HEK293 (cell line): ENCODE data around the gene METTL25.

Source experiments
- CTCF ChIA-PET: fragments of 350-600 bp; formaldehyde crosslinking; extraction: SDS; loops from one replicate; lab custom pipeline; 2021; ENCODE audit warnings: antibody characterized with exemption; lab: Yijun Ruan, JAX
- POLR2A ChIA-PET: fragments of 300-600 bp; formaldehyde crosslinking; extraction: SDS; loops from one replicate; lab custom pipeline; 2020; ENCODE audit warnings: antibody characterized with exemption, inconsistent platforms; lab: Yijun Ruan, JAX
- H3K27ac ChIP-seq: fragments of 200-500 bp; sonication (Bioruptor generic); 2 replicates; pipeline ENCODE4 v1.5.1; 2014; ENCODE audit warnings: low read depth, low read length, control low read depth, inconsistent platforms; ENCODE audit errors: extremely low read depth
- H3K36me3 ChIP-seq, 2 experiments: fragments of 200-500 bp in 1 of 2; sonication (Bioruptor generic) in 1 of 2; 1 replicate in 1 of 2; 2 replicates in 1 of 2; pipeline ENCODE4 v1.5.1; 2014 to 2017; ENCODE audit warnings: inconsistent platforms in 2 of 2, low read length in 2 of 2; ENCODE audit not compliant: control insufficient read depth in 2 of 2, insufficient read depth in 1 of 2
- H3K4me1 ChIP-seq: fragments of 200-500 bp; sonication (Bioruptor generic); 2 replicates; pipeline ENCODE4 v1.5.1; 2014; ENCODE audit warnings: mild to moderate bottlenecking, low read length, inconsistent platforms; ENCODE audit not compliant: control insufficient read depth, insufficient read depth
- H3K4me3 ChIP-seq: 2 replicates; pipeline ENCODE4 v1.5.1; 2011; ENCODE audit warnings: low read depth, mild to moderate bottlenecking, control low read depth, low read length, moderate library complexity
- H3K9me3 ChIP-seq: fragments of 200-500 bp; sonication (Bioruptor generic); 2 replicates; pipeline ENCODE4 v1.5.1; 2014; ENCODE audit warnings: low read depth, low read length, inconsistent platforms; ENCODE audit not compliant: control insufficient read depth, insufficient read depth
- BCL11A ChIP-seq: fragments of 450-650 bp; formaldehyde crosslinking; IDR thresholded peaks from 2 replicates; pipeline ENCODE4 v1.5.1; 2016; ENCODE audit warnings: low read depth, missing biosample characterization, missing genetic modification characterization
- BCL11B ChIP-seq: fragments of 450-650 bp; formaldehyde crosslinking; IDR thresholded peaks from 2 replicates; pipeline ENCODE4 v1.5.1; 2016; ENCODE audit warnings: low read depth, missing biosample characterization, missing genetic modification characterization
- GFI1B ChIP-seq: fragments of 450-650 bp; formaldehyde crosslinking; IDR thresholded peaks from 2 replicates; pipeline ENCODE4 v1.5.1; 2016; ENCODE audit warnings: missing biosample characterization, missing genetic modification characterization
- GLIS2 ChIP-seq: fragments of 450-650 bp; formaldehyde crosslinking; IDR thresholded peaks from 2 replicates; pipeline ENCODE4 v1.5.1; 2016; ENCODE audit warnings: missing biosample characterization, missing genetic modification characterization
- RBAK ChIP-seq: fragments of 450-650 bp; formaldehyde crosslinking; IDR thresholded peaks from 2 replicates; pipeline ENCODE4 v1.5.1; 2016; ENCODE audit warnings: missing biosample characterization, missing genetic modification characterization
- YY1 ChIP-seq: fragments of 450-650 bp; formaldehyde crosslinking; IDR thresholded peaks from 2 replicates; pipeline ENCODE4 v1.5.1; 2018; ENCODE audit warnings: missing biosample characterization, missing genetic modification characterization
- ZBTB1 ChIP-seq: fragments of 450-650 bp; formaldehyde crosslinking; IDR thresholded peaks from 2 replicates; pipeline ENCODE4 v1.5.1; 2016; ENCODE audit warnings: missing biosample characterization, missing genetic modification characterization
- ZBTB17 ChIP-seq: fragments of 450-650 bp; formaldehyde crosslinking; IDR thresholded peaks from 2 replicates; pipeline ENCODE4 v1.5.1; 2016; ENCODE audit warnings: missing biosample characterization, missing genetic modification characterization
- ZNF274 ChIP-seq, 2 experiments: fragments of 200-500 bp in 1 of 2; fragments of 450-650 bp in 1 of 2; sonication (Bioruptor generic) in 1 of 2; formaldehyde crosslinking in 1 of 2; IDR thresholded peaks; 2 replicates each; pipeline versions ENCODE4 v1.5.1 to v1.6.1; 2014 to 2016; ENCODE audit warnings: borderline replicate concordance in 1 of 2, inconsistent platforms in 1 of 2, low read length in 1 of 2, missing biosample characterization in 1 of 2, missing genetic modification characterization in 1 of 2
- ZNF302 ChIP-seq: fragments of 450-650 bp; formaldehyde crosslinking; IDR thresholded peaks from 2 replicates; pipeline ENCODE4 v1.5.1; 2016; ENCODE audit warnings: missing biosample characterization, missing genetic modification characterization, low read depth
- ZNF335 ChIP-seq: fragments of 450-650 bp; formaldehyde crosslinking; conservative IDR thresholded peaks from 2 replicates; pipeline ENCODE4 v1.5.1; 2016; ENCODE audit warnings: missing biosample characterization, missing genetic modification characterization
- ZNF37A ChIP-seq: fragments of 450-650 bp; IDR thresholded peaks from 2 replicates; pipeline ENCODE4 v1.5.1; 2018; ENCODE audit warnings: missing biosample characterization, missing genetic modification characterization
- ZNF48 ChIP-seq: fragments of 450-650 bp; formaldehyde crosslinking; IDR thresholded peaks from 2 replicates; pipeline ENCODE4 v1.5.1; 2016; ENCODE audit warnings: missing biosample characterization, missing genetic modification characterization
- ZNF510 ChIP-seq: fragments of 450-650 bp; formaldehyde crosslinking; IDR thresholded peaks from 2 replicates; pipeline ENCODE4 v1.5.1; 2018; ENCODE audit warnings: mild to moderate bottlenecking, missing genetic modification characterization, missing biosample characterization; ENCODE audit not compliant: insufficient replicate concordance
- ZNF544 ChIP-seq: fragments of 450-650 bp; formaldehyde crosslinking; IDR thresholded peaks from 2 replicates; pipeline ENCODE4 v1.5.0; 2017; ENCODE audit warnings: missing biosample characterization, missing genetic modification characterization
- ZNF610 ChIP-seq: fragments of 450-650 bp; formaldehyde crosslinking; IDR thresholded peaks from 2 replicates; pipeline ENCODE4 v1.5.1; 2016; ENCODE audit warnings: missing biosample characterization, missing genetic modification characterization, borderline replicate concordance
- ZNF837 ChIP-seq: fragments of 450-650 bp; formaldehyde crosslinking; IDR thresholded peaks from 2 replicates; pipeline ENCODE4 v1.5.1; 2016; ENCODE audit warnings: missing biosample characterization, missing genetic modification characterization
- TF ChIP-seq, protein P1 (sequence below): fragments of 450-650 bp; formaldehyde crosslinking; IDR thresholded peaks from 2 replicates; pipeline ENCODE4 v1.5.1; 2016; ENCODE audit warnings: missing biosample characterization, missing genetic modification characterization, borderline replicate concordance

The METTL25 gene

DNA sequence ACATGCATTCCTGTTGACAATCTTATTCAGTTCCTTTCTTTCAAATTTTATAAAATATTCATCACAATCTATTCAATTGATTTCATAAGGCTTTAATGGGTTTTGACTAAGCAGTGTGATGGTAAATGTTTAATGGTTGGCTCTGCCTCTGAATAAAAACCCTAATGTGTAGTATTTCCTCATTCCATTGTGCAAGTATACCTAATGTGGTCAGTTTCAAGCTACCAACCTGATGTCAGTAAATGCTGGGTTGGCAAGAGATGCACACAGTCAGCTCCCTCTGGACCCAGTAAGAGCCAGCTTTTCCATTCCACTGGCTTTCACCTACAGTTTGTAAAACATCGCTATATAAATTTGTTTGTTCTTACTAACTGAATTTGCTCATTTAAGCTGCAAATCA, 53.9 kb downstream of the METTL25 start:
- CTCF ChIA-PET: no interaction called here
- H3K4me3 ChIP-seq: no peak overlapping the region

DNA sequence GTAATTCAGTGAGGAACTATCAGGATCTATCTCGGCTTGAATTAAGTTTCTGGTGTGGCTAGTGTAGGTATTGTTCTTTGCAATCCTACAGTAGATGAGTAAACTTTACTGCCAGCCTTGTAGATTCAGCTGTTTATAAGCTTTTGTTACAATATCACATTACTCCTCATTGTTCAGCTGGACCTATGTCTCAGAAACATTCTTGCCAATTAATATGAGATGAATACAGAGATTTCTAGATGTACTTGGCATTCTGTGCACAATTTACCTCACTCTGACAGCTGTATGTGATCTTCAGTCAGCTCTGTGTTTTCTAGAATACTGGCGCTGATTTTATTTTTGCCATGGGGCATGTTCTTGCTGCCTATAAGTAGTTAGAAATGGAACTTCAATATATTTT, 55.7 kb downstream of the METTL25 start:
- ChIA-PET POLR2A (no interaction called here), CTCF (no interaction called here)
- Histone ChIP-seq H3K9me3 (no peaks in the 10 kb centered on the region), H3K4me1 (no peaks in the 10 kb centered on the region), H3K4me3 (no peak overlapping the region), H3K36me3 (no peaks in the 10 kb centered on the region), H3K27ac (no peak overlapping the region)
- TF ChIP-seq ZNF335 (tag by site-specific recombination): no peak
- TF ChIP-seq, protein P1, sequence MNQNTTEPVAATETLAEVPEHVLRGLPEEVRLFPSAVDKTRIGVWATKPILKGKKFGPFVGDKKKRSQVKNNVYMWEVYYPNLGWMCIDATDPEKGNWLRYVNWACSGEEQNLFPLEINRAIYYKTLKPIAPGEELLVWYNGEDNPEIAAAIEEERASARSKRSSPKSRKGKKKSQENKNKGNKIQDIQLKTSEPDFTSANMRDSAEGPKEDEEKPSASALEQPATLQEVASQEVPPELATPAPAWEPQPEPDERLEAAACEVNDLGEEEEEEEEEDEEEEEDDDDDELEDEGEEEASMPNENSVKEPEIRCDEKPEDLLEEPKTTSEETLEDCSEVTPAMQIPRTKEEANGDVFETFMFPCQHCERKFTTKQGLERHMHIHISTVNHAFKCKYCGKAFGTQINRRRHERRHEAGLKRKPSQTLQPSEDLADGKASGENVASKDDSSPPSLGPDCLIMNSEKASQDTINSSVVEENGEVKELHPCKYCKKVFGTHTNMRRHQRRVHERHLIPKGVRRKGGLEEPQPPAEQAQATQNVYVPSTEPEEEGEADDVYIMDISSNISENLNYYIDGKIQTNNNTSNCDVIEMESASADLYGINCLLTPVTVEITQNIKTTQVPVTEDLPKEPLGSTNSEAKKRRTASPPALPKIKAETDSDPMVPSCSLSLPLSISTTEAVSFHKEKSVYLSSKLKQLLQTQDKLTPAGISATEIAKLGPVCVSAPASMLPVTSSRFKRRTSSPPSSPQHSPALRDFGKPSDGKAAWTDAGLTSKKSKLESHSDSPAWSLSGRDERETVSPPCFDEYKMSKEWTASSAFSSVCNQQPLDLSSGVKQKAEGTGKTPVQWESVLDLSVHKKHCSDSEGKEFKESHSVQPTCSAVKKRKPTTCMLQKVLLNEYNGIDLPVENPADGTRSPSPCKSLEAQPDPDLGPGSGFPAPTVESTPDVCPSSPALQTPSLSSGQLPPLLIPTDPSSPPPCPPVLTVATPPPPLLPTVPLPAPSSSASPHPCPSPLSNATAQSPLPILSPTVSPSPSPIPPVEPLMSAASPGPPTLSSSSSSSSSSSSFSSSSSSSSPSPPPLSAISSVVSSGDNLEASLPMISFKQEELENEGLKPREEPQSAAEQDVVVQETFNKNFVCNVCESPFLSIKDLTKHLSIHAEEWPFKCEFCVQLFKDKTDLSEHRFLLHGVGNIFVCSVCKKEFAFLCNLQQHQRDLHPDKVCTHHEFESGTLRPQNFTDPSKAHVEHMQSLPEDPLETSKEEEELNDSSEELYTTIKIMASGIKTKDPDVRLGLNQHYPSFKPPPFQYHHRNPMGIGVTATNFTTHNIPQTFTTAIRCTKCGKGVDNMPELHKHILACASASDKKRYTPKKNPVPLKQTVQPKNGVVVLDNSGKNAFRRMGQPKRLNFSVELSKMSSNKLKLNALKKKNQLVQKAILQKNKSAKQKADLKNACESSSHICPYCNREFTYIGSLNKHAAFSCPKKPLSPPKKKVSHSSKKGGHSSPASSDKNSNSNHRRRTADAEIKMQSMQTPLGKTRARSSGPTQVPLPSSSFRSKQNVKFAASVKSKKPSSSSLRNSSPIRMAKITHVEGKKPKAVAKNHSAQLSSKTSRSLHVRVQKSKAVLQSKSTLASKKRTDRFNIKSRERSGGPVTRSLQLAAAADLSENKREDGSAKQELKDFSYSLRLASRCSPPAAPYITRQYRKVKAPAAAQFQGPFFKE (tag by site-specific recombination): no peak
- no peak for TF ChIP-seq ZNF37A
- no peak for TF ChIP-seq ZNF48
- TF ChIP-seq YY1 (tag by site-specific recombination): no peak

More for the DNA sequence above, 53.9 kb downstream of the METTL25 start:
- Histone ChIP-seq H3K36me3 (no peaks in the 10 kb centered on the region), H3K4me1 (no peaks in the 10 kb centered on the region), H3K27ac (no peak overlapping the region), H3K9me3 (no peaks in the 10 kb centered on the region)
- POLR2A ChIA-PET: no interaction called here
- TF ChIP-seq RBAK (tag by site-specific recombination) (no peak), GFI1B (tag by site-specific recombination) (no peak), BCL11A (no peak), ZNF302 (tag by site-specific recombination) (no peak), ZBTB17 (tag by site-specific recombination) (no peak), ZNF837 (tag by site-specific recombination) (no peak), ZBTB1 (tag by site-specific recombination) (no peak), ZNF544 (tag by site-specific recombination) (no peak), GLIS2 (tag by site-specific recombination) (no peak), ZNF610 (tag by site-specific recombination) (no peak), BCL11B (tag by site-specific recombination) (no peak)

DNA sequence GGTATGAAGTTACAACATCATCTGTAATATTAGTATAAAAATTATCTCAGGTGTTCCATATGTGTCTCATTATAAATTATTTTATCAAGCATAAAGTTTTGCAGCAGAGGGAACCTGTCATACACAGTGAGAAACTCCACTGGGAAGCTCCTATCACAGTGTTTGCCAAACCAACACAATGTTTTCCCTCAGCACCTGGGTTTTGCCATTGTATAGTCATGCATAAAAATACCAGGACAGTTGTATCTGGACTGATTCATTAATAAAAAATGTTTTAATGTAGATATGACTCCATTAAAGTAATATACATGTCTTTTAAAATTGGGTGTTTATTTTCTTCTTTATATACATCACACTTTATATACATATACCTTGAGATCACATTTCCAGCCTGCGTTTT, 56.6 kb downstream of the METTL25 start:
- Histone ChIP-seq H3K4me1 (no peaks in the 10 kb centered on the region), H3K27ac (no peak overlapping the region), H3K36me3 (no peaks in the 10 kb centered on the region), H3K4me3 (no peak overlapping the region), H3K9me3 (no peaks in the 10 kb centered on the region)
- TF ChIP-seq ZNF510: no peak
- TF ChIP-seq ZNF274 (IDR thresholded peaks at IDR 0.05; ENCODE audit: low read length): no peak
- TF ChIP-seq ZNF274 (tag by site-specific recombination; IDR thresholded peaks at IDR 0.05; ENCODE audit: borderline replicate concordance): no peak
- ChIA-PET CTCF (no interaction called here), POLR2A (no interaction called here)
